ENCODE results near the gene RAMAC.

GRCh38 chr15:82972990-82973389 lies 13.0 kb upstream of the RAMAC start:
- TF ChIP-seq CTCF (IDR thresholded peaks at IDR 0.05; ENCODE audit: low read depth, low read length, poor library complexity, severe bottlenecking): no peak
- TF ChIP-seq EZH2phosphoT487 (IDR thresholded peaks at IDR 0.05; ENCODE audit: borderline replicate concordance, low read length): no peak

Measured in DOHH2 (cell line).